HUES64 (cell line): ENCODE results near the gene ADCY5.

Experiments used
- H3K27ac ChIP-seq: 2 replicates; pipeline ENCODE4 v1.7.0; 2013; ENCODE audit warnings: low read depth, low read length, inconsistent platforms
- H3K27me3 ChIP-seq: 2 replicates; pipeline ENCODE4 v1.6.1; 2013; ENCODE audit warnings: mild to moderate bottlenecking, low read length; ENCODE audit not compliant: insufficient read depth
- H3K36me3 ChIP-seq: 2 replicates; pipeline ENCODE4 v1.6.1; 2013; ENCODE audit warnings: mild to moderate bottlenecking, low read length; ENCODE audit not compliant: insufficient read depth
- H3K4me1 ChIP-seq: 2 replicates; pipeline ENCODE4 v1.6.1; 2013; ENCODE audit warnings: mild to moderate bottlenecking, low read length, moderate library complexity; ENCODE audit not compliant: insufficient read depth
- H3K4me3 ChIP-seq: 2 replicates; pipeline ENCODE4 v1.5.1; 2013; ENCODE audit warnings: mild to moderate bottlenecking, low read length, moderate library complexity
- H3K9ac ChIP-seq: 2 replicates; pipeline ENCODE4 v1.6.1; 2013; ENCODE audit warnings: mild to moderate bottlenecking, low read depth, low read length
- H3K9me3 ChIP-seq: 2 replicates; pipeline ENCODE4 v1.6.1; 2013; ENCODE audit warnings: low read depth, low read length; ENCODE audit not compliant: insufficient read depth
- WGBS: fragments of 150-250, 120-280 bp; methylation state at CpG from one replicate; pipeline ENCODE4 v1.1.7; 2013; ENCODE audit warnings: missing lambda C conversion rate; 5-methylcytosine and 5-hydroxymethylcytosine counted together

The ADCY5 gene

DNA sequence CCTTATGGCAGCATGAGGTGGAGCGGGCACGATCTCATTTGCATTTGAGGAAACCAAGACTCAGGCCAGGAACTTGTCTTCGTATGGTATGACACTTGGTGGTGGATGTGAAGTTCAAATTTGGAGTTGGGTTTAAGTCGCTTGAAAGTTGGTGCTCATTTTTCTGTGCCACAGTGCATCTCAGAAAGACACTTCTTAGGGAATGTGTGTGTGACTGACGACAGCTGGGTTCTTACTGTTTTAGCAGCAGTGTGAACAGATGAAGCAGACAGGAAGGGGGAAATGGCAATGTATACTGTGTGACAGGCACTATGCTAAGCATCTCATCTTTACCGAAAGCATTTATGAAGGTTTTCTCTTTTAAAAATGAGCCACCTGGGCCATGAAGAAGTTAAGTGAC lies 171.8 kb downstream of the ADCY5 start:
- H3K9me3 ChIP-seq = no peaks in the 10 kb centered on the region
- H3K4me3 ChIP-seq = no peak overlapping the region
- no peaks in the 10 kb centered on the region for H3K27me3 ChIP-seq
- no peak overlapping the region for H3K9ac ChIP-seq
- 92% methylated on average over 6 of the region's 6 CpGs for WGBS
- H3K27ac ChIP-seq = no peak overlapping the region
- H3K36me3 ChIP-seq = no peaks in the 10 kb centered on the region
- H3K4me1 ChIP-seq = peaks cover 17% of the 10 kb centered on the region; the same call in 1 of the 2 replicates

GRCh38 chr3:123276346-123277006 lies 172.4 kb downstream of the ADCY5 start:
- Histone ChIP-seq H3K4me1 (peaks cover 17% of the 10 kb centered on the region; the same call in 1 of the 2 replicates), H3K27me3 (no peaks in the 10 kb centered on the region), H3K9ac (no peak overlapping the region), H3K4me3 (no peak overlapping the region), H3K36me3 (no peaks in the 10 kb centered on the region), H3K27ac (no peak overlapping the region), H3K9me3 (0 out of 2 replicates have a peak, but pooled peaks cover 2% of the 10 kb centered on the region)
- 90% methylated on average over 10 of the region's 10 CpGs for WGBS

GRCh38 chr3:123275691-123276090 lies 173.2 kb downstream of the ADCY5 start:
- Histone ChIP-seq H3K27ac (no peak overlapping the region), H3K27me3 (no peaks in the 10 kb centered on the region)
- 89% methylated on average over 2 of the region's 3 CpGs for WGBS

GRCh38 chr3:123272547-123272946 lies 176.3 kb downstream of the ADCY5 start:
- Histone ChIP-seq H3K9me3 (0 out of 2 replicates have a peak, but pooled peaks cover 3% of the 10 kb centered on the region), H3K27ac (no peak overlapping the region), H3K36me3 (no peaks in the 10 kb centered on the region), H3K27me3 (no peaks in the 10 kb centered on the region), H3K4me1 (peaks cover 12% of the 10 kb centered on the region; the same call in 1 of the 2 replicates), H3K9ac (no peak overlapping the region), H3K4me3 (no peak overlapping the region)
- 89% methylated on average over 2 of the region's 2 CpGs for WGBS

More at GRCh38 chr3:123275691-123276090, 173.2 kb downstream of the ADCY5 start:
- Histone ChIP-seq H3K4me1 (peaks cover 17% of the 10 kb centered on the region; the same call in 1 of the 2 replicates), H3K36me3 (no peaks in the 10 kb centered on the region), H3K9me3 (0 out of 2 replicates have a peak, but pooled peaks cover 3% of the 10 kb centered on the region), H3K9ac (no peak overlapping the region), H3K4me3 (no peak overlapping the region)

GRCh38 chr3:123271466-123272159 lies 177.3 kb downstream of the ADCY5 start:
- 75% methylated on average over 5 of the region's 5 CpGs for WGBS
- Histone ChIP-seq H3K4me3 (no peak overlapping the region), H3K9ac (no peak overlapping the region), H3K4me1 (peaks cover 12% of the 10 kb centered on the region; the same call in 1 of the 2 replicates), H3K36me3 (0 out of 2 replicates have a peak, but pooled peaks cover 1% of the 10 kb centered on the region), H3K27me3 (no peaks in the 10 kb centered on the region), H3K27ac (no peak overlapping the region), H3K9me3 (0 out of 2 replicates have a peak, but pooled peaks cover 3% of the 10 kb centered on the region)

GRCh38 chr3:123270818-123271217 lies 178.1 kb downstream of the ADCY5 start:
- 96% methylated on average over 2 of the region's 2 CpGs for WGBS
- Histone ChIP-seq H3K36me3 (0 out of 2 replicates have a peak, but pooled peaks cover 3% of the 10 kb centered on the region), H3K9me3 (0 out of 2 replicates have a peak, but pooled peaks cover 3% of the 10 kb centered on the region), H3K4me1 (peaks cover 12% of the 10 kb centered on the region; the same call in 1 of the 2 replicates), H3K27me3 (no peaks in the 10 kb centered on the region), H3K9ac (no peak overlapping the region), H3K4me3 (no peak overlapping the region), H3K27ac (no peak overlapping the region)

DNA sequence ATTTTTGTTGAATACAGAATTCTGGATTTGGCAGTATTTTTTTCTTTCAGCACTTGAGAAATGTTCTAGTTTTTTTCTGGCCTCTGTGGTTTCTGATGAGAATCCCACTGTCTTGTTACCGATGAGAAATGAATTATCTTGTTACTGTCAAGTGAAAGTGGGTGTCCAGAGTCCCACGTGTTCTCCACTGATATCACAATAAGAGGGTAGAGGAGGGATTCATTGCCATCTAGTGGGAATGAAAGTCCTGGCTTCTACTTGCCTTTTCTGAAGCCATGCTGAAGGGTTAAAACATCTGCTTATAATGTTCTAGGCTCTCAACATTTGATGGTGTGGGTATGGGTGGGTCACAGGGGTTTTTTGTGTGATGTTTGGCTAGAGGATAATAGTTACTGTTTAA lies 181.1 kb downstream of the ADCY5 start:
- Histone ChIP-seq H3K27ac (no peak overlapping the region), H3K4me3 (no peak overlapping the region), H3K9me3 (0 out of 2 replicates have a peak, but pooled peaks cover 3% of the 10 kb centered on the region), H3K4me1 (peaks cover 7% of the 10 kb centered on the region; the same call in 1 of the 2 replicates), H3K9ac (no peak overlapping the region), H3K27me3 (no peaks in the 10 kb centered on the region), H3K36me3 (peaks cover 3% of the 10 kb centered on the region; the same call in 1 of the 2 replicates)
- 75% methylated on average over 2 of the region's 2 CpGs for WGBS

DNA sequence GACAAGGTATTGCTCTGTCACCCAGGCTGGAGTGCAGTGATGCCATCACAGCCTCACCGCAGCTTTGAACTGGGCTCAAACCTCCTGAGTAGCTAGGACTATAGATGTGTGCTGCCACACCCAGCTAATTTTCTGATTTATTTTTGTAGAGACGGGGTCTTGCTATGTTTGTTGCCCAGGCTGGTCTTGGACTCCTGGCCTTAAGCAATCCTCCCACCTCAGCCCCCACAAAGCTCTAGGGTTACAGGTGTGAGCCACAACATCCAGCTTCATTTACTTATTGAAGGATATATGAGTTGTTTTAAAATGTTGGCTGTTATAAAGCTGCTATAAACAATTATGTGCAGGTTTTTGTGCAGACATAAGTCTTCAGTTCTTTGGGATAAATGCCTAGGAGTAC lies 184.9 kb downstream of the ADCY5 start:
- no peak overlapping the region for H3K4me3 ChIP-seq
- no peaks in the 10 kb centered on the region for H3K9me3 ChIP-seq

GRCh38 chr3:123262868-123263267 lies 186.0 kb downstream of the ADCY5 start:
- Histone ChIP-seq H3K27me3 (no peaks in the 10 kb centered on the region), H3K27ac (no peak overlapping the region), H3K4me1 (no peaks in the 10 kb centered on the region; the same call in 1 of the 2 replicates), H3K4me3 (no peak overlapping the region), H3K36me3 (peaks cover 3% of the 10 kb centered on the region), H3K9ac (no peak overlapping the region), H3K9me3 (no peaks in the 10 kb centered on the region)
- WGBS = 90% methylated on average over 5 of the region's 5 CpGs

More for the DNA sequence above, 184.9 kb downstream of the ADCY5 start:
- Histone ChIP-seq H3K4me1 (no peaks in the 10 kb centered on the region; the same call in 1 of the 2 replicates), H3K27ac (no peak overlapping the region), H3K27me3 (no peaks in the 10 kb centered on the region), H3K9ac (no peak overlapping the region), H3K36me3 (peaks cover 3% of the 10 kb centered on the region)
- 100% methylated on average over 2 of the region's 2 CpGs for WGBS

DNA sequence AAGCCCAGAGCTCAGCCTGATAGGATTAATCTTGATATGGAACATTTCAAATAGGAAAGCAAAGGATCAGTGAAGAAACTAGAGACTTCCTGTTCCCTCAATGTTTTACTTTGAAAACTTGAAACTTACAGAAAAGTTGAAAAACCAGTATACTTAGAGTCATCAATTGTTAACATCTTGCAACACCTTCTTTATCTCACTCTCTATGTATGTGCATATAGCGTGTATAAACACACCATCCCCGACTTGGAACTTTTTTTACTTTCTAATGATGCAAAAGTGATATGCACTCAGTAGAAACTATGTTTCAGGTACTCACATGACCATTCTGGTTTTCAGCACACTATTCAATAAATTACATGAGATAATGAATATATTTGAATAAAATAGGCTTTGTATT lies 186.7 kb downstream of the ADCY5 start:
- no peaks in the 10 kb centered on the region for H3K27me3 ChIP-seq
- no peak overlapping the region for H3K9ac ChIP-seq
- peaks cover 3% of the 10 kb centered on the region for H3K36me3 ChIP-seq
- H3K4me1 ChIP-seq = no peaks in the 10 kb centered on the region; the same call in 1 of the 2 replicates
- H3K9me3 ChIP-seq = no peaks in the 10 kb centered on the region
- no peak overlapping the region for H3K27ac ChIP-seq
- H3K4me3 ChIP-seq = no peak overlapping the region
- WGBS = 92% methylated on average over 2 of the region's 2 CpGs

DNA sequence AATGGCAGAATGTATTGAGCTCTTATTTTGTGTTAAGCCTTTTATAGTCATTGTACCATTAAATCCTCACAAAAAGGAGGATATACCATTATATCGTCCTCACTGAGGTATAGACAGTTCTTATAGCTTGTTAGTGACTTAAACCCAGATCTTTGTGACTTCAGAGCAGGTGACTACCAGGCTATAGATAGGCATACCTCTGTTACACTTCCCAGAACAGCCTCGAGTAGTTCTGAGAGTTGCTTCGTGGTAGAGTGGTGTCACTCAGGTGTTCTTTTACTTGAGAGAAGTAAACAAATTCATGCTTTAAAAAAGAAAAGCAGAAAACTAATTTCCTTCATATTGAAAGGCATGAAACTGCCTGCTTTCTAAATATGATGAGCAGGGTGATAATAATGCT lies 187.2 kb downstream of the ADCY5 start:
- Histone ChIP-seq H3K36me3 (peaks cover 2% of the 10 kb centered on the region), H3K9me3 (no peaks in the 10 kb centered on the region), H3K27ac (no peak overlapping the region), H3K9ac (no peak overlapping the region), H3K4me1 (no peaks in the 10 kb centered on the region; the same call in 1 of the 2 replicates), H3K27me3 (no peaks in the 10 kb centered on the region), H3K4me3 (no peak overlapping the region)
- WGBS = 95% methylated on average over 3 of the region's 3 CpGs
